Motor neuron (in vitro differentiated cells): ENCODE measurements around the gene CD6. TPM values are rescaled to one million over a fixed set of nuclear protein-coding genes. Genes with fewer than 3 reads are reported as not detected.

Source experiments
- ATAC-seq, 8 experiments: fragments of 200-7000 bp; cut with Tn5 transposase; replicated peaks in 6 of 8; 2 replicates each; pipeline ENCODE4 v1.8.0; 2021; ENCODE audit warnings: mild to moderate bottlenecking in 8 of 8, moderate library complexity in 8 of 8
- H3K27ac ChIP-seq, 2 donors: fragments of 250-450 bp; sonication (Bioruptor Pico); 2 replicates each; pipeline ENCODE4 v1.9.0; 2021; ENCODE audit warnings: antibody characterized with exemption in 2 of 2, mild to moderate bottlenecking in 2 of 2, moderate library complexity in 1 of 2
- H3K4me1 ChIP-seq, 2 donors: fragments of 250-450 bp; sonication (Bioruptor Pico); replicated peaks in 1 of 2; 2 replicates each; pipeline ENCODE4 v1.6.1; 2021; ENCODE audit warnings: antibody characterized with exemption in 2 of 2, mild to moderate bottlenecking in 2 of 2, moderate library complexity in 1 of 2
- H3K4me3 ChIP-seq, 5 donors: fragments of 250-450 bp; sonication (Bioruptor Pico); 2 replicates each; pipeline ENCODE4 v1.9.0; 2021; ENCODE audit warnings: antibody characterized with exemption in 5 of 5, mild to moderate bottlenecking in 5 of 5, moderate library complexity in 4 of 5
- WGBS, 10 experiments: fragments of 450-650 bp; shearing (Covaris generic); methylation state at CpG; one replicate each; pipeline ENCODE4 v1.0.0; 2022; 5-methylcytosine and 5-hydroxymethylcytosine counted together
- in situ Hi-C, 9 experiments: fragments of 400-800 bp; cut with MboI; loops; one replicate each; pipeline ENCODE4 v1.15.0; 2021; ENCODE audit warnings: low sequenced_read_pairs in 9 of 9, low pct_unique_long_range_greater_than_20kb in 2 of 9; ENCODE audit not compliant: unreplicated experiment in 9 of 9
- total RNA-seq, 8 experiments: library from RNA; unstranded; fragments of 300-600 nt; gene quantifications; 2 replicates each; pipeline versions ENCODE4 v1.2.3 to v1.2.4, GENCODE V29; 2022

CD6 gene
- total RNA-seq, 8 experiments from 2014 or later: 0.14 to 1.7 (median 0.63) TPM; not detected in 1

- Histone ChIP-seq H3K27ac (no peak overlapping the region), H3K4me3 (no peak overlapping the region), H3K4me1 (peaks cover 0 to 10% of the 10 kb centered on the region in 2 donors)
- in situ Hi-C loops: no loop called here
- no peak for ATAC-seq
- WGBS, 10 experiments: 20 to 100% (median 77%) methylated on average over 1 to 6 of the region's 14 CpGs; no CpG with 5 or more reads in 1 of the 10 experiments
These were observed 53.7 kb downstream of the CD6 start for GRCh38 chr11:61024938-61025820.

- in situ Hi-C loops: no loop called here
These were observed 54.3 kb downstream of the CD6 start for GRCh38 chr11:61025821-61026120.

GRCh38 chr11:61026121-61027031 lies 54.9 kb downstream of the CD6 start:
- peak in 2 of 8 experiments; percentile 29 to 35 for ATAC-seq
- no peak overlapping the region for H3K27ac ChIP-seq
- H3K4me3 ChIP-seq: no peak overlapping the region
- H3K4me1 ChIP-seq: peaks cover 0 to 10% of the 10 kb centered on the region in 2 donors
- WGBS, 10 experiments: 20 to 67% (median 40%) methylated on average over 1 to 8 of the region's 28 CpGs; no CpG with 5 or more reads in 7 of the 10 experiments
- in situ Hi-C loops: no loop called here

More at GRCh38 chr11:61025821-61026120, 54.3 kb downstream of the CD6 start:
- Histone ChIP-seq H3K4me3 (no peak overlapping the region), H3K27ac (no peak overlapping the region), H3K4me1 (peaks cover 0 to 10% of the 10 kb centered on the region in 2 donors)
- no peak for ATAC-seq
- WGBS, 10 experiments: 57 to 90% methylated on average over 1 to 2 of the region's 5 CpGs; no CpG with 5 or more reads in 8 of the 10 experiments

- in situ Hi-C loops: no loop called here
- no peak for ATAC-seq
- H3K4me3 ChIP-seq: no peak overlapping the region
- H3K4me1 ChIP-seq: peaks cover 0 to 10% of the 10 kb centered on the region in 2 donors
- WGBS, 10 experiments: 45 to 93% (median 81%) methylated on average over 4 to 6 of the region's 17 CpGs; no CpG with 5 or more reads in 6 of the 10 experiments
- no peak overlapping the region for H3K27ac ChIP-seq
These were observed 55.8 kb downstream of the CD6 start for GRCh38 chr11:61027141-61027840.

- in situ Hi-C loops: no loop called here
- peak in 6 of 8 experiments; percentile 20 to 87 (median 69) for ATAC-seq
- Histone ChIP-seq H3K4me1 (peaks cover 0 to 10% of the 10 kb centered on the region in 2 donors), H3K27ac (no peak overlapping the region), H3K4me3 (no peak overlapping the region)
- 31 to 100% (median 70%) methylated on average over 1 to 7 of the region's 7 CpGs for WGBS, 10 experiments
These were observed 56.8 kb downstream of the CD6 start for GRCh38 chr11:61028135-61028729.

- Histone ChIP-seq H3K4me1 (peaks cover 17 to 20% of the 10 kb centered on the region in 2 donors), H3K4me3 (no peak overlapping the region), H3K27ac (no peak overlapping the region)
- no peak for ATAC-seq
- in situ Hi-C loops: no loop called here
- 17 to 94% (median 55%) methylated on average over 1 to 2 of the region's 2 CpGs; no CpG with 5 or more reads in 6 of the 10 experiments for WGBS, 10 experiments
These were observed 61.3 kb downstream of the CD6 start for GRCh38 chr11:61032824-61033223.

GRCh38 chr11:61033417-61033816 lies 61.9 kb downstream of the CD6 start:
- Histone ChIP-seq H3K27ac (no peak overlapping the region), H3K4me1 (peaks cover 18 to 20% of the 10 kb centered on the region in 2 donors), H3K4me3 (no peak overlapping the region)
- in situ Hi-C loops: no loop called here
- 30 to 100% (median 80%) methylated on average over 1 to 3 of the region's 4 CpGs; no CpG with 5 or more reads in 1 of the 10 experiments for WGBS, 10 experiments
- ATAC-seq: no peak

GRCh38 chr11:61034111-61034510 lies 62.6 kb downstream of the CD6 start:
- ATAC-seq: no peak
- Histone ChIP-seq H3K4me1 (peaks cover 18 to 20% of the 10 kb centered on the region in 2 donors), H3K27ac (no peak overlapping the region), H3K4me3 (no peak overlapping the region)
- 0 to 94% (median 83%) methylated on average over 1 to 4 of the region's 4 CpGs; no CpG with 5 or more reads in 1 of the 10 experiments for WGBS, 10 experiments
- in situ Hi-C loops: no loop called here

GRCh38 chr11:61034704-61035525 lies 63.4 kb downstream of the CD6 start:
- H3K4me1 ChIP-seq: peaks cover 18 to 20% of the 10 kb centered on the region in 2 donors
- no peak overlapping the region for H3K4me3 ChIP-seq
- 0 to 100% (median 51%) methylated on average over 1 to 13 of the region's 15 CpGs; no CpG with 5 or more reads in 1 of the 10 experiments for WGBS, 10 experiments
- no peak overlapping the region for H3K27ac ChIP-seq
- ATAC-seq: peak in 6 of 8 experiments; percentile 50 to 80 (median 66)
- in situ Hi-C loops: no loop called here

GRCh38 chr11:61035526-61035835 lies 64.0 kb downstream of the CD6 start:
- H3K27ac ChIP-seq: no peak overlapping the region
- 88 to 100% methylated on average over 2 to 9 of the region's 10 CpGs; no CpG with 5 or more reads in 8 of the 10 experiments for WGBS, 10 experiments
- no peak for ATAC-seq
- H3K4me1 ChIP-seq: peaks cover 18 to 20% of the 10 kb centered on the region in 2 donors
- in situ Hi-C loops: no loop called here
- no peak overlapping the region for H3K4me3 ChIP-seq

- ATAC-seq: peak in 2 of 8 experiments; percentile 7 to 18
These were observed 66.1 kb downstream of the CD6 start for GRCh38 chr11:61037441-61038093.

More at GRCh38 chr11:61037441-61038093, 66.1 kb downstream of the CD6 start:
- Histone ChIP-seq H3K4me3 (no peak overlapping the region), H3K4me1 (peaks cover 27 to 30% of the 10 kb centered on the region in 2 donors), H3K27ac (no peak overlapping the region)
- 9 to 77% (median 43%) methylated on average over 3 to 5 of the region's 5 CpGs; no CpG with 5 or more reads in 2 of the 10 experiments for WGBS, 10 experiments
- in situ Hi-C loops: no loop called here
